Ramos (cell line): Measurements from ENCODE around the gene HEG1.

ENCODE experiments used
- in situ Hi-C: fragments of 300-500 bp; cut with MboI; formaldehyde crosslinking; loops from one replicate; pipeline ENCODE4 v1.14.3; 2022; ENCODE audit warnings: low sequenced_read_pairs; ENCODE audit not compliant: unreplicated experiment

Gene HEG1

GRCh38 chr3:124927574-124928045, 128.2 kb downstream of the HEG1 start:
- in situ Hi-C loops, result loop anchor here (25.0 kb wide), 1 partner anchor 510 kb away; no protein-coding TSS in a partner anchor

- in situ Hi-C loops, result loop anchor here (25.0 kb wide), 1 partner anchor 511 kb away; no protein-coding TSS in a partner anchor
These were observed 129.2 kb downstream of the HEG1 start for GRCh38 chr3:124926426-124927101.

GRCh38 chr3:124924741-124925140, 131.1 kb downstream of the HEG1 start:
- in situ Hi-C loops, result loop anchor here (25.0 kb wide), 1 partner anchor 513 kb away; no protein-coding TSS in a partner anchor

- in situ Hi-C loops, result no loop called here
These were observed 132.0 kb downstream of the HEG1 start for GRCh38 chr3:124923833-124924232.

GRCh38 chr3:124920718-124921117, 135.1 kb downstream of the HEG1 start:
- in situ Hi-C loops, result no loop called here

- in situ Hi-C loops, result no loop called here
These were observed 136.0 kb downstream of the HEG1 start for GRCh38 chr3:124919756-124920155.

- in situ Hi-C loops, result no loop called here
These were observed 137.3 kb downstream of the HEG1 start for GRCh38 chr3:124918524-124918923.

GRCh38 chr3:124916837-124917409, 138.9 kb downstream of the HEG1 start:
- in situ Hi-C loops, result no loop called here
